ENCODE measurements around the gene TRIM67. TPM values are rescaled to one million over a fixed set of nuclear protein-coding genes. Genes with fewer than 3 reads are reported as not detected.
"Not testable (repeated sequence)": the region's sequence is repeated elsewhere in the genome, so short reads cannot be mapped to it uniquely, and the experiment has no call there.

TRIM67 gene
- total RNA-seq, 1 donor from 2014 or later, result not detected

- no peak for DNase-seq (ENCODE audit: low spot score)
- Mint-ChIP-seq H3K27me3 (ENCODE audit: insufficient read depth, low read depth) (peaks cover 27% of the 10 kb centered on the region), H3K4me3 (no peak overlapping the region), H3K27ac (no peak overlapping the region), H3K4me1 (no peaks in the 10 kb centered on the region), H3K36me3 (no peaks in the 10 kb centered on the region), H3K9me3 (no peaks in the 10 kb centered on the region)
- Histone ChIP-seq H3K27ac (no peak overlapping the region), H3K9me3 (ENCODE audit: low read depth) (peaks cover 1% of the 10 kb centered on the region), H2AFZ (replicated peaks) (no peak overlapping the region), H3K9ac (no peak overlapping the region), H3K4me1 (peaks cover 17% of the 10 kb centered on the region), H3K27me3 (peaks cover 71% of the 10 kb centered on the region), H4K20me1 (ENCODE audit: low read depth) (peaks cover 20% of the 10 kb centered on the region), H3K4me3 (no peak overlapping the region), H3F3A (ENCODE audit: low read depth) (peaks cover 4% of the 10 kb centered on the region), H3K36me3 (no peaks in the 10 kb centered on the region), H3K79me2 (ENCODE audit: low read depth) (no peaks in the 10 kb centered on the region), H3K4me2 (no peak overlapping the region)
- TF ChIP-seq EZH2phosphoT487 (IDR thresholded peaks at IDR 0.05), result no peak
- TF ChIP-seq EZH2 (IDR thresholded peaks at IDR 0.05), result no peak
- TF ChIP-seq CTCF (IDR thresholded peaks at IDR 0.05), result no peak
Measured at GRCh38 chr1:231157311-231157710, 4.5 kb upstream of the TRIM67 start.

- H3F3A ChIP-seq (ENCODE audit: low read depth), result not testable (repeated sequence)
- peaks cover 30% of the 10 kb centered on the region for H3K27me3 Mint-ChIP-seq (ENCODE audit: insufficient read depth, low read depth)
Measured at GRCh38 chr1:231158141-231158540, 3.7 kb upstream of the TRIM67 start.

GRCh38 chr1:231159202-231159962, 2.5 kb upstream of the TRIM67 start:
- no peaks in the 10 kb centered on the region for H3K79me2 ChIP-seq (ENCODE audit: low read depth)
- no peak overlapping the region for H2AFZ ChIP-seq (replicated peaks)
- no peak for DNase-seq (ENCODE audit: low spot score)
- no peaks in the 10 kb centered on the region for H3K36me3 ChIP-seq
- peaks cover 11% of the 10 kb centered on the region for H3F3A ChIP-seq (ENCODE audit: low read depth)
- no peak overlapping the region for H3K27ac ChIP-seq
- no peak for TF ChIP-seq EZH2phosphoT487 (IDR thresholded peaks at IDR 0.05)
- TF ChIP-seq EZH2 (IDR thresholded peaks at IDR 0.05), result no peak
- no peak for TF ChIP-seq CTCF (IDR thresholded peaks at IDR 0.05)
- H3K4me3 Mint-ChIP-seq, result no peak overlapping the region
- H3K27me3 ChIP-seq, result peaks cover 92% of the 10 kb centered on the region
- no peak overlapping the region for H3K9ac ChIP-seq
- H3K27me3 Mint-ChIP-seq (ENCODE audit: insufficient read depth, low read depth), result peaks cover 34% of the 10 kb centered on the region
- no peak overlapping the region for H3K27ac Mint-ChIP-seq
- no peaks in the 10 kb centered on the region for H3K36me3 Mint-ChIP-seq
- H3K9me3 ChIP-seq (ENCODE audit: low read depth), result no peaks in the 10 kb centered on the region
- peaks cover 36% of the 10 kb centered on the region for H4K20me1 ChIP-seq (ENCODE audit: low read depth)
- H3K9me3 Mint-ChIP-seq, result no peaks in the 10 kb centered on the region
- H3K4me3 ChIP-seq, result no peak overlapping the region
- peaks cover 4% of the 10 kb centered on the region for H3K4me1 Mint-ChIP-seq
- peaks cover 23% of the 10 kb centered on the region for H3K4me1 ChIP-seq
- H3K4me2 ChIP-seq, result no peak overlapping the region

More at GRCh38 chr1:231158141-231158540, 3.7 kb upstream of the TRIM67 start:
- peaks cover 79% of the 10 kb centered on the region for H3K27me3 ChIP-seq
- H3K27ac ChIP-seq; H3K9me3 Mint-ChIP-seq; H3K9me3 ChIP-seq (ENCODE audit: low read depth); H3K79me2 ChIP-seq (ENCODE audit: low read depth); H3K4me3 ChIP-seq; H3K4me3 Mint-ChIP-seq; H3K27ac Mint-ChIP-seq; H2AFZ ChIP-seq (replicated peaks); H3K36me3 Mint-ChIP-seq; H3K36me3 ChIP-seq; H3K9ac ChIP-seq; H3K4me2 ChIP-seq; DNase-seq (ENCODE audit: low spot score); H3K4me1 Mint-ChIP-seq: not testable (repeated sequence)
- peaks cover 28% of the 10 kb centered on the region for H4K20me1 ChIP-seq (ENCODE audit: low read depth)
- peaks cover 20% of the 10 kb centered on the region for H3K4me1 ChIP-seq
